Measurements from ENCODE around the gene SEMA5A. TPM values are rescaled to one million over a fixed set of nuclear protein-coding genes. Genes with fewer than 3 reads are reported as not detected.

SEMA5A gene
- total RNA-seq, 1 experiment from 2014 or later = 18.6 TPM

DNA sequence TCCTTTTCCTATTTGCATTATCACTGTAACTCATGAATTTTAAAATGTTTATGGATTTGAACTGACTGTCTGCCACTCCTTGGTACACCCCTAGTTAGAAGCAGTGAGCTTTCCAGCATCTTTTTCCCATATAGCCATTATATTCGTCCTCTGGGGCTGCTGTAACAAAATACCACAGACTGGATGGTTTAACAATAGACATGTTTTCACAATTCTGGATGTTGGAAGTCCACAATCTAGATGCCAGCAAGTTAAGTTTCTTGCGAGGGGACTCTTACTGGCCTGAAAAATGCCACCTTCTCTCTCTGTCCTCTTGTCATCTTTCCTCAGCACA, 530.0 kb downstream of the SEMA5A start:
- no peak for DNase-seq (ENCODE audit: low read depth)

DNA sequence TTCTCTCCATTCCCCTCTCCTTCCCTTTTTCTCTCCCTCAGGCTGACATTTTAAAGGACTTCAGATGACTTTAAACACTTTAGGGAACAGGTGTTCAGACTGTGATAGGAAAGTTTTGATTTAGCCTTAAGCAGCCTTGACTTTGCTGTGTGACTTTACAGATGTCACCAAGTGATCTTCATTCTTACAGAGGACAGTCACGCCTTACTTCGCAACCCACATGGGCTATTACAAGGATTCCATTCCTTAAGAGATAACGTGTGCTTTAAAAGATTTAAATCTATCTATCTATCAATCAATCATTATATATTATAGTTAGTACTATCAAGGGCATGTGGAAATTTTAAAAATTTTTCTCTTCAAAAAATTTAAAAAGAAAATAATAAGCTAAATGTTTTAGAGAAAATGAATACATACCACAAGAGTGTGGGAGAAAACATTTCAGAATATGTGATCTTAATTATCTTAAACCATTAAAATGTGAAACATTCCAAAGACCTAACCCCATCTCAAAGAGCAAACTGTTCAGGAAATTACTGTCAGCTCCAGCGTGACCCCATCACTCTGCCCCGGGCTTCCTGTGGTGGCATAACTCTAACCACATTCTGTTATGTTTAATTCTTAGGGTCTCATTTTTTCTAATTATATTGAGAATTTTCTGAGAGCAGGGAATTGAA, 530.5 kb downstream of the SEMA5A start:
- DNase-seq (ENCODE audit: low read depth) = peak; percentile 81

DNA sequence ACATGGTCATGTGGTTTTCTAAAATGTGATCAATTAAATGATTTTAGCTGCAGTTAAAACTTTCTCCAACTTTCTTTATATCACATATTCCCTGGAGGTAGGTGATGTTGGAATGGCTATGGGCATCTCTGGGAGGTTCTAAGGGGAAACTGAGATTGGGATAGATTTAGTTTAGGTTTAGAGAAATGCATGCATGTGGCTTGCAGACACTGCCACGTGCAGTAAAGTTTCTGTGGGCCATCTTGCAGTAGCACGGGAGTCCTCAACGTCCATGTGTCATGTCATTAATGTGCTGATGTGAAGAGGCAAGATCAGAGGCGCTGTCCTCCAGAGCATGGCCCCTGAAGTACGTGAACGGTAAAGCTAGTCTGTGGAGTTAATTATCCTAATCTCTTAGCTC, 532.7 kb downstream of the SEMA5A start:
- DNase-seq (ENCODE audit: low read depth) = no peak

DNA sequence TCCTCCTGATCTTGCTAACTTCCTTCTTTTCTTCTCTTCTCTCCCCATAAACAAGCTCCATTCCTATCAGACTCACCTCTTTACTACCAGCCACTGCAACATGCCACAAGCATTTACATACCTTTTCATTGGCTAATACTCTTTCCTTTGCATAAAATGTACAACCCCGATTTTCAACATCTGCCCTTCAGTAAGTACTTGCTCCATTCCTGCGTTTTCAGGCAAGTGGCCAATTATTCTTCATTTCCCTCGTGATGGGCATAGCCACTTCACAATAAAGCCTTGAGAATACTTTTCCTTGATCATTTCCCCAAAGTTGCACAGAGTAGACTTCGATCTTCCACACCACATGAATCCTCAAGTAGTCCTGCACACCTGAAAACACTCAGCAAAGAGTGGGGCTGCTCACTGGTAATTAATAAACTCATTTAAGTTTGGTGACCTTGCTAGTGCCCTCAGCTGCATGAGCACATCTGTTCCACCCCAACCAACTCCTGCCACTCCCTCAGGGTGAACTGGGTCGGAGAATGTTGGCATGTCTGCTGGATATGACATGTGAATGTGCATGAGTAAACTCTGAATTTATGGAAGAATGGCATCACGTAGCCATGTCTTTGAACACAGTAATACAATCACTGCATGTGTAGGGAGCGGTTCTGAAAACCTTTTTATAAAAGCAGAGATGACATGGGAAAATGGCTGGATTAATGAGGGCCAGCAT, 535.8 kb downstream of the SEMA5A start:
- DNase-seq (ENCODE audit: low read depth) = peak; percentile 54

DNA sequence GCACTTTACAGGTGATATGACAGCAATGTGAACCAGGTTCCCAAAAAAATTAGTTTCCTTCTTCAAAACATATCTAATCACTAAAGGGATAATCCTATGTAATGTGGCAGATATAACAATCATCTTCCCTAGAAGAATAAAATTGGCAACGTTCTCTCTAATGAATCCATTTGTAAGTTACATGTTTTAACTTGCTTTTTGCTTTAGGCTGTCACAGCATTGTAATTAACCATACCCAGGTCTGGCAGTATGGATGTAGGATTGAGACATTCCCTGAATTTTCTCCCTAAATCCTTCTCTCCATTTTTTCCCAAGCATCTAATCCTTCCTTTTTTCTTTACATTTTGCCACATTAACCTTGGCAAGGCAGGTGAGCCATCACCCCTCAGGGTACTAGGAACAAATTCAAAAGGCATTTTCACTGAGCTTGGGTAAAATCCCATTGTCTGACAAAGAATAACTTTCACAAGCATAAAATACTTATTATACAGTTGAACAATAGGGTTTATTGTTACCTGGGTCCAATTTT, 548.3 kb downstream of the SEMA5A start:
- DNase-seq (ENCODE audit: low read depth) = no peak

DNA sequence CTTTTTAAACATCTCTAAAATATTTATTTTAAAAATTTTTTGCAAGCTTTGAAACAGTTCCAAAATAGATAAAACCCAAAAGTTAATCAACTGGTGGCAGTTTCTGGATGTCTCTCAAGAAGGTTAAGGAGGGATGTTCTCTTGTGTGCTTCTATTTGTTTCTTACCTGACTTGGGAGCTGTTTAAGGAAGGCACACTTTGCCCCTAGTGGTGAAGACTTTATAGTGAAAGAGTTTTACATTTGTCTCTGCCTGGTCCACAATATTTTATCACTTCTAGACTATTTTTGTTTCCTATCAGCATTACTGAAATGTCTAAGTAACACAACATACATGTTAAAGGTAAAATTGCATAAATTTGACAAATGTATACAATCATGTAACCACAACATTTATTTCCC, 552.8 kb downstream of the SEMA5A start:
- no peak for DNase-seq (ENCODE audit: low read depth)

Other genes with a start within 250 kb of the SEMA5A start
- gene TAS2R1, start 84.3 kb upstream of the SEMA5A start, total RNA-seq (2014; rRNA removed; shearing (Covaris generic)) = not detected in 2 replicates

Measured in M059J (cell line).